CD14-positive monocyte (primary cell): ENCODE data around the gene IL18R1. TPM values are rescaled to one million over a fixed set of nuclear protein-coding genes. Genes with fewer than 3 reads are reported as not detected.

Experiments
- DNase-seq, 3 donors: peaks; one replicate each; pipeline ENCODE4 v3.0.0-alpha.2; 2011 to 2022
- H2AFZ ChIP-seq: 2 replicates; pipeline ENCODE4 v1.6.0; 2012; ENCODE audit warnings: mild to moderate bottlenecking, low read depth, low read length, inconsistent platforms; ENCODE audit not compliant: insufficient read depth, poor library complexity, severe bottlenecking
- H3K27ac ChIP-seq, 2 donors: 1 replicate in 1 of 2; 2 replicates in 1 of 2; pipeline ENCODE4 v1.5.1; 2012 to 2013; ENCODE audit warnings: low read length in 2 of 2, control low read depth in 1 of 2, inconsistent platforms in 1 of 2, low read depth in 1 of 2, mild to moderate bottlenecking in 1 of 2
- H3K27me3 ChIP-seq, 2 donors: one replicate each; pipeline versions ENCODE4 v1.6.0 to v1.6.1; 2011 to 2013; ENCODE audit warnings: low read length in 2 of 2; ENCODE audit not compliant: control insufficient read depth in 2 of 2, insufficient read depth in 2 of 2
- H3K36me3 ChIP-seq, 2 donors: replicated peaks in 1 of 2; 1 replicate in 1 of 2; 2 replicates in 1 of 2; pipeline versions ENCODE4 v1.5.1 to v1.6.1; 2012 to 2013; ENCODE audit warnings: low read length in 2 of 2, control low read depth in 1 of 2, inconsistent platforms in 1 of 2, mild to moderate bottlenecking in 1 of 2; ENCODE audit not compliant: insufficient read depth in 2 of 2, control insufficient read depth in 1 of 2
- H3K4me1 ChIP-seq, 2 donors: 1 replicate in 1 of 2; 2 replicates in 1 of 2; pipeline versions ENCODE4 v1.5.1 to v1.6.1; 2012 to 2013; ENCODE audit warnings: low read length in 2 of 2, control low read depth in 1 of 2, inconsistent platforms in 1 of 2, mild to moderate bottlenecking in 1 of 2, moderate library complexity in 1 of 2; ENCODE audit not compliant: insufficient read depth in 2 of 2, control insufficient read depth in 1 of 2
- H3K4me2 ChIP-seq: replicated peaks from 2 replicates; pipeline ENCODE3; 2012; ENCODE audit warnings: low read length, moderate library complexity, mild to moderate bottlenecking; ENCODE audit not compliant: poor library complexity, severe bottlenecking; ENCODE audit errors: extremely low read depth
- H3K4me3 ChIP-seq, 3 experiments: fragments of 200-600 bp in 1 of 3; sonication (generic) in 1 of 3; replicated peaks in 1 of 3; 1 replicate in 2 of 3; 2 replicates in 1 of 3; pipeline ENCODE4 v1.5.1; 2011 to 2013; ENCODE audit warnings: low read length in 3 of 3, mild to moderate bottlenecking in 3 of 3, control low read depth in 2 of 3, low read depth in 2 of 3, inconsistent platforms in 1 of 3, moderate library complexity in 1 of 3
- H3K79me2 ChIP-seq: 2 replicates; pipeline ENCODE4 v1.6.0; 2012; ENCODE audit warnings: mild to moderate bottlenecking, control low read depth, inconsistent platforms, low read length, moderate library complexity; ENCODE audit not compliant: insufficient read depth
- H3K9ac ChIP-seq: 2 replicates; pipeline ENCODE4 v1.6.0; 2017; ENCODE audit warnings: low read length, mild to moderate bottlenecking; ENCODE audit not compliant: insufficient read depth, poor library complexity, severe bottlenecking
- H3K9me3 ChIP-seq, 2 donors: replicated peaks in 1 of 2; 1 replicate in 1 of 2; 2 replicates in 1 of 2; pipeline versions ENCODE4 v1.5.1 to v1.6.1; 2012 to 2013; ENCODE audit warnings: low read length in 2 of 2, control low read depth in 1 of 2; ENCODE audit not compliant: control insufficient read depth in 1 of 2, insufficient read depth in 1 of 2
- H4K20me1 ChIP-seq: 2 replicates; pipeline ENCODE4 v1.6.0; 2012; ENCODE audit warnings: mild to moderate bottlenecking, low read length, control low read depth, moderate library complexity; ENCODE audit not compliant: insufficient read depth
- H3K27ac Mint-ChIP-seq, 7 donors: one replicate each; pipeline ENCODE4 v1.8.0; 2020; ENCODE audit warnings: mild to moderate bottlenecking in 7 of 7, mixed read lengths in 7 of 7, moderate library complexity in 6 of 7, inconsistent platforms in 2 of 7
- H3K27me3 Mint-ChIP-seq, 3 donors: one replicate each; pipeline ENCODE4 v1.8.0; 2021 to 2022; ENCODE audit warnings: low read depth in 3 of 3, mild to moderate bottlenecking in 3 of 3, mixed read lengths in 3 of 3, moderate library complexity in 3 of 3, inconsistent platforms in 1 of 3
- H3K36me3 Mint-ChIP-seq, 2 donors: one replicate each; pipeline ENCODE4 v1.8.0; 2020; ENCODE audit warnings: mixed read lengths in 2 of 2, inconsistent platforms in 1 of 2, mild to moderate bottlenecking in 1 of 2
- H3K4me1 Mint-ChIP-seq: one replicate; pipeline ENCODE4 v1.8.0; 2020; ENCODE audit warnings: mild to moderate bottlenecking, mixed read lengths
- H3K4me3 Mint-ChIP-seq, 2 donors: one replicate each; pipeline ENCODE4 v1.8.0; 2020; ENCODE audit warnings: mild to moderate bottlenecking in 2 of 2, mixed read lengths in 2 of 2, moderate library complexity in 1 of 2
- H3K9me3 Mint-ChIP-seq, 7 donors: one replicate each; pipeline ENCODE4 v1.8.0; 2020 to 2022; ENCODE audit warnings: mixed read lengths in 7 of 7, mild to moderate bottlenecking in 6 of 7, moderate library complexity in 6 of 7, inconsistent platforms in 2 of 7
- CTCF ChIP-seq: fragments of 200-600 bp; IDR thresholded peaks from one replicate; pipeline ENCODE4 v1.8.0; 2022; ENCODE audit warnings: antibody characterized with exemption, mild to moderate bottlenecking
- WGBS: methylation state at CpG from one replicate; pipeline ENCODE4 v1.1.5; 2013; ENCODE audit warnings: missing lambda C conversion rate; ENCODE audit not compliant: insufficient coverage; 5-methylcytosine and 5-hydroxymethylcytosine counted together
- intact Hi-C, 2 donors: fragments of 100-400 bp; cut with micrococcal nuclease; formaldehyde crosslinking; loops; one replicate each; pipeline versions ENCODE4 v1.15.0 to v1.15.1; 2023
- polyA plus RNA-seq, 3 donors: library from polyadenylated mRNA; depleted of rRNA in 1 of 3; unstranded in 2 of 3; stranded (reverse) in 1 of 3; fragments of 300-500 nt in 2 of 3; fragments of >200 nt in 1 of 3; fragmentation: Illumina TruSeq in 2 of 3; gene quantifications; 1 replicate in 2 of 3; 2 replicates in 1 of 3; pipeline ENCODE4 v1.2.3, GENCODE V29; 2012 to 2021

Gene IL18R1
- polyA plus RNA-seq, 3 donors = 0.03 to 0.15 (median 0.11) TPM

GRCh38 chr2:102331311-102331980 lies 24.1 kb upstream of the IL18R1 start:
- Histone ChIP-seq H4K20me1 (no peaks in the 10 kb centered on the region), H3K9me3 (no peaks in the 10 kb centered on the region), H3K27ac (no peak overlapping the region), H3K4me2 (no peak overlapping the region), H3K9ac (no peak overlapping the region), H3K36me3 (no peaks in the 10 kb centered on the region), H3K4me3 (no peak overlapping the region), H3K79me2 (no peaks in the 10 kb centered on the region), H2AFZ (no peak overlapping the region), H3K27me3 (peaks cover 4 to 9% of the 10 kb centered on the region in 2 donors), H3K4me1 (no peaks in the 10 kb centered on the region)
- Mint-ChIP-seq H3K9me3 (peaks cover 2 to 23% (median 7%) of the 10 kb centered on the region in 7 donors), H3K27me3 (peaks cover 10 to 30% (median 16%) of the 10 kb centered on the region in 3 donors), H3K4me3 (no peak overlapping the region), H3K4me1 (no peaks in the 10 kb centered on the region), H3K27ac (no peak overlapping the region), H3K36me3 (no peaks in the 10 kb centered on the region)
- 100% methylated on average over 1 of the region's 5 CpGs for WGBS
- no peak for DNase-seq
- intact Hi-C loops = no loop called here
- no peak for TF ChIP-seq CTCF

- Histone ChIP-seq H3K27ac (no peak overlapping the region), H2AFZ (no peak overlapping the region), H3K4me1 (no peaks in the 10 kb centered on the region), H3K36me3 (no peaks in the 10 kb centered on the region), H3K4me2 (no peak overlapping the region), H3K79me2 (no peaks in the 10 kb centered on the region), H3K9me3 (no peaks in the 10 kb centered on the region), H3K4me3 (no peak overlapping the region), H3K9ac (no peak overlapping the region), H3K27me3 (peaks cover 12 to 15% of the 10 kb centered on the region in 2 donors), H4K20me1 (no peaks in the 10 kb centered on the region)
- no peak overlapping the region for H3K4me3 Mint-ChIP-seq
- TF ChIP-seq CTCF = no peak
- no peaks in the 10 kb centered on the region for H3K36me3 Mint-ChIP-seq
- intact Hi-C loops = no loop called here
- WGBS = no CpG with 5 or more reads among the region's 1 CpG
- DNase-seq = no peak
- H3K9me3 Mint-ChIP-seq = peaks cover 0 to 7% (median 2%) of the 10 kb centered on the region in 7 donors
- no peak overlapping the region for H3K27ac Mint-ChIP-seq
- peaks cover 13 to 30% (median 15%) of the 10 kb centered on the region in 3 donors for H3K27me3 Mint-ChIP-seq
- no peaks in the 10 kb centered on the region for H3K4me1 Mint-ChIP-seq
Observed at GRCh38 chr2:102334486-102334885, 21.1 kb upstream of the IL18R1 start.
